ENCODE data around the gene CHST9.

Gene CHST9

DNA sequence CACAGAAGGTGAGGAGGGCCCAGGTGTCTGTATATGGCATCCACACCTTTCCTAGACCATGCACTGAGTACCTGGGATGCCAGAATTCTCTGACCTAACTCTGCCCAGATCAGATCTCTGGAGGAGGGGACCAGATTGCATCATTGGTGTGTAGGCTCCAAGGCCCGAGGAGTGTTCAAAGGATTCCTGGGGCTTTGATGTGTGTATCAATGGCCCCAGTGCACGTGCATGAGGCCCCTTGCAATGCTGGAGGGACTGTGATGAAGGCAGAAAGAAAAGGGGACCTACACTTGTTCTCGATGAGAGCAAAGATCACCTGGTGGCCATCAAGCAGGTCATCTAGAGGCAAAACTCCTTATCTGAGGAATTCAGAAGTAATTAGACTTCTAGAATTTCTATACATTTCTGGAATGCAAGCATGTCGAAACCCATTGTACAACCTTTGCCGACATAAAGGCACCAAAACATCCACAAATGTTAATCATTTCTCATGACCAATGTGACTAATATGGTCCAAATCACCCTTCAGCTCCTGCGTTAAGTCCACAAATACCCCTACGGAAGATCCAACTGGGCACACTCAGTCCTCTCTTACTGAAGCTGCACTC is 123.5 kb downstream of the CHST9 start:
- TF ChIP-seq, protein P1, sequence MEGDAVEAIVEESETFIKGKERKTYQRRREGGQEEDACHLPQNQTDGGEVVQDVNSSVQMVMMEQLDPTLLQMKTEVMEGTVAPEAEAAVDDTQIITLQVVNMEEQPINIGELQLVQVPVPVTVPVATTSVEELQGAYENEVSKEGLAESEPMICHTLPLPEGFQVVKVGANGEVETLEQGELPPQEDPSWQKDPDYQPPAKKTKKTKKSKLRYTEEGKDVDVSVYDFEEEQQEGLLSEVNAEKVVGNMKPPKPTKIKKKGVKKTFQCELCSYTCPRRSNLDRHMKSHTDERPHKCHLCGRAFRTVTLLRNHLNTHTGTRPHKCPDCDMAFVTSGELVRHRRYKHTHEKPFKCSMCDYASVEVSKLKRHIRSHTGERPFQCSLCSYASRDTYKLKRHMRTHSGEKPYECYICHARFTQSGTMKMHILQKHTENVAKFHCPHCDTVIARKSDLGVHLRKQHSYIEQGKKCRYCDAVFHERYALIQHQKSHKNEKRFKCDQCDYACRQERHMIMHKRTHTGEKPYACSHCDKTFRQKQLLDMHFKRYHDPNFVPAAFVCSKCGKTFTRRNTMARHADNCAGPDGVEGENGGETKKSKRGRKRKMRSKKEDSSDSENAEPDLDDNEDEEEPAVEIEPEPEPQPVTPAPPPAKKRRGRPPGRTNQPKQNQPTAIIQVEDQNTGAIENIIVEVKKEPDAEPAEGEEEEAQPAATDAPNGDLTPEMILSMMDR (conservative IDR thresholded peaks at IDR 0.05; ENCODE audit: low read depth, low read length): no peak
- DNase-seq (ENCODE audit: low read depth): no peak
- no peak overlapping the region for H3K4me3 ChIP-seq (ENCODE audit: low read depth, low read length)

DNA sequence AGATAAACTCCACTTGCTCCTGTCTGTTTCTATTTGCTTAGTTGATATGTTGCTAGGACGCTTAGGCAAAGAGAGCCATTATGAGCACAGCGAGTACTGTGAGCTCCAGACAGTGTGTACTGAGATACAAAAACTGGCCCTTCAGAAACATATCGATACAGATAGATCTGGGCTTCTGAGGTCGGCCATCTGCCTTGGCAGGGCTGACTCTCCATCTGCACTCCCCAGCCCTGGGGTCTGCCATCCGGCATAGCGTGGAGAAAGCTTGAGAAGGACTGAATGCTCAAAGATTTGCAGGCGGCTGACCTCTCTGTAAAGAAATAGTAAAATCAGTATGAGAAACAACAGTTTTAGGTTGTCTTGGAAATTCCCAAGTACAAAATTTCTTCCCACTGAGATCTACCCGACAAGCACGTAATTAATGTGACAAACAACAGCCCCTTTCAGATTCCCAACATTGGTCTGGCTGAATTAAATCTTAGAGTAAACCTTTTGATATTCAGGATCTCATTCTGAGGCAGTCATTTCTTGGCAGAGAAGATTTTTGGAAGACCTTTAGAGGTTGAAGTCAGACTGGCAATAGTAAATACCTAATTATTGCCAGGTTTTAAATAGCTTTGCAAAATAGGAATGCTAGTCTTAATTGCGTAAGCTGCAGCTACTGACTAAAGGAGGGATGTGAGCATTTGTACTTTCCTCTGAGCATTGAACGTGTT is 127.4 kb downstream of the CHST9 start:
- TF ChIP-seq, protein P1 (conservative IDR thresholded peaks at IDR 0.05; ENCODE audit: low read depth, low read length): no peak
- DNase-seq (ENCODE audit: low read depth): peak; percentile 0

DNA sequence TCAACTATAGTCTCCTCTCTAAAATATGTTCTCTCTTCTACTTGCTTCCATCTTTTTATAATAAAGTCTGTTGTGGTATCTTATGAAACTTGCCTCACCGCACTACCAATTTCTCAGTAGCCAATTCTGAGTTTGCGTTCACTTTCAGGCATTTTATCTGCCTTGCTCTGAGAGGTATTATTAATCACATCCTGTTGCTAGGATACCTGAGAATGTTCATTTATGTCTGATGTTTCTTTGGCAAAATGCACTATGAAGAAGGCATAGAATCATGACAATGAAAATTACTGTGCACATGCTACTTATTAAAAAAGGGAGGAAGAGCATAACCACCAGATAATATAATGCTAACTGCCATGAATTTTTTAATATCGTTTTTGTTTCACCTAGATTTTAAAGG is 130.2 kb downstream of the CHST9 start:
- H3K4me3 ChIP-seq (ENCODE audit: low read depth, low read length): no peak overlapping the region
- TF ChIP-seq, protein P1 (conservative IDR thresholded peaks at IDR 0.05; ENCODE audit: low read depth, low read length): no peak
- DNase-seq (ENCODE audit: low read depth): no peak

More for the DNA sequence above, 127.4 kb downstream of the CHST9 start:
- no peak overlapping the region for H3K4me3 ChIP-seq (ENCODE audit: low read depth, low read length)

DNA sequence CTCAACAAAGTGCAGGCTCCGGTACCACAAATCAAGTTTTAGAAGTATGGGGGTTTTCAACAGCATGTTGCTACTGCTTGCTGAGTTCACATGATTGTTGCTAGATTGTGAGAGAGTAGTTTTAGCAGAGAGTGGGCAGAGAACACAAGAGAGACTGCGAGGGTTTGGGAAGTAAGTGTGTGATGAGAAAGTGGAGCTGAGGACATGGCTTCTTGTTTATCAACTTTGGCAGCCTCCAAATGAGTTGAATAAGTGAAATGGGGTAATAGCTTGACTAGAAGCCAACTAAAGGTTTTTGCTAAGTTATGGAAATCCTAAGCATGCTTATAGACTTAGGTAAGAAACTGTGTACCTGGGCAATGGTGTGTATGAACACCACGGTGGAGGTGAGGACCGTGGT is 135.1 kb downstream of the CHST9 start:
- no peak for DNase-seq (ENCODE audit: low read depth)
- TF ChIP-seq, protein P1 (conservative IDR thresholded peaks at IDR 0.05; ENCODE audit: low read depth, low read length): no peak
- no peak overlapping the region for H3K4me3 ChIP-seq (ENCODE audit: low read depth, low read length)

- TF ChIP-seq, protein P1 (conservative IDR thresholded peaks at IDR 0.05; ENCODE audit: low read depth, low read length): no peak
- no peak overlapping the region for H3K4me3 ChIP-seq (ENCODE audit: low read depth, low read length)
- no peak for DNase-seq (ENCODE audit: low read depth)
Measured at GRCh38 chr18:27045342-27045741, 139.8 kb downstream of the CHST9 start.

DNA sequence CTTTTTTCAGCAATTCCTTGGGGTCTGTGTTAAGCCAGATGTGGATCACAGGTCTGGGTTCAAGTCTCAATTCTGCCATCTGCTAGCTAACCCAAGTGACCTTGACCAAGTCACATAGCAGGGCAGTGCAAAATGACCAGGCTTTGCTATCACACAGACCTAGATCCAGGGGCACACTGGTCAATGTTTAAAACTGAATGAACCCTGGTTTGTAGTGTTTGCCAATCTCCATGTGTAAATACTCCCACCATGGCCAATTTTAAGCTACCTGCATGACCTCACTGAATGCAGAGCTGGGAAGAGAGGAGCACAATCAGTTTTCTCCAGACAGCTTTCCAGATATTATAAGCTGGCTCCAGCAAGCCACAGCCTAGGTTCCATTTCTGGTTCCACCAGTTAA is 142.9 kb downstream of the CHST9 start:
- H3K4me3 ChIP-seq (ENCODE audit: low read depth, low read length): no peak overlapping the region
- TF ChIP-seq, protein P1 (conservative IDR thresholded peaks at IDR 0.05; ENCODE audit: low read depth, low read length): no peak
- no peak for DNase-seq (ENCODE audit: low read depth)

GRCh38 chr18:27040796-27041195 is 144.3 kb downstream of the CHST9 start:
- TF ChIP-seq, protein P1 (conservative IDR thresholded peaks at IDR 0.05; ENCODE audit: low read depth, low read length): no peak

More at GRCh38 chr18:27040796-27041195, 144.3 kb downstream of the CHST9 start:
- no peak overlapping the region for H3K4me3 ChIP-seq (ENCODE audit: low read depth, low read length)
- no peak for DNase-seq (ENCODE audit: low read depth)

All from choroid plexus epithelial cell (primary cell).